H9 (cell line): Measurements from ENCODE around the gene CEP120. TPM values are rescaled to one million over a fixed set of nuclear protein-coding genes. Genes with fewer than 3 reads are reported as not detected.

Experiments used
- DNase-seq: peaks from one replicate; pipeline ENCODE4 v3.0.0-alpha.2; 2017
- H2AFZ ChIP-seq: one replicate; pipeline ENCODE4 v1.6.1; 2013; ENCODE audit warnings: mild to moderate bottlenecking, low read length, control low read depth, moderate library complexity
- H2AK5ac ChIP-seq: 2 replicates; pipeline ENCODE4 v1.6.1; 2013; ENCODE audit warnings: low read length, control low read depth, mixed read lengths; ENCODE audit not compliant: insufficient read length
- H2BK120ac ChIP-seq: one replicate; pipeline ENCODE4 v1.6.1; 2013; ENCODE audit warnings: low read depth, mild to moderate bottlenecking, low read length, control low read depth, inconsistent platforms; ENCODE audit not compliant: poor library complexity, severe bottlenecking
- H2BK12ac ChIP-seq: 2 replicates; pipeline ENCODE4 v1.6.1; 2013; ENCODE audit warnings: low read length, control low read depth, mixed read lengths, low read depth; ENCODE audit not compliant: insufficient read length
- H2BK15ac ChIP-seq: 2 replicates; pipeline ENCODE4 v1.6.1; 2013; ENCODE audit warnings: low read depth, low read length, control low read depth
- H2BK20ac ChIP-seq: one replicate; pipeline ENCODE4 v1.6.1; 2013; ENCODE audit warnings: low read depth, mild to moderate bottlenecking, low read length, control low read depth, inconsistent platforms; ENCODE audit not compliant: poor library complexity, severe bottlenecking
- H2BK5ac ChIP-seq: 2 replicates; pipeline ENCODE4 v1.6.1; 2013; ENCODE audit warnings: low read length, control low read depth, mixed read lengths; ENCODE audit not compliant: insufficient read length
- H3K14ac ChIP-seq: 2 replicates; pipeline ENCODE4 v1.6.1; 2013; ENCODE audit warnings: low read length, control low read depth; ENCODE audit not compliant: insufficient read depth
- H3K18ac ChIP-seq: 2 replicates; pipeline ENCODE4 v1.6.1; 2013; ENCODE audit warnings: low read depth, mild to moderate bottlenecking, mixed read lengths, low read length, control low read depth; ENCODE audit not compliant: insufficient read length
- H3K23ac ChIP-seq: 2 replicates; pipeline ENCODE4 v1.6.1; 2013; ENCODE audit warnings: low read length, control low read depth, mixed read lengths, low read depth; ENCODE audit not compliant: insufficient read length
- H3K23me2 ChIP-seq: 2 replicates; pipeline ENCODE4 v1.6.1; 2013; ENCODE audit warnings: low read depth, mild to moderate bottlenecking, mixed read lengths, low read length, control low read depth; ENCODE audit not compliant: insufficient read length, poor library complexity, severe bottlenecking
- H3K27ac ChIP-seq: 2 replicates; pipeline ENCODE4 v1.5.1; 2013; ENCODE audit warnings: low read length, control low read depth, mixed read lengths, low read depth; ENCODE audit not compliant: insufficient read length
- H3K27me3 ChIP-seq: 2 replicates; pipeline ENCODE4 v1.6.1; 2013; ENCODE audit warnings: low read length, control low read depth, inconsistent platforms; ENCODE audit not compliant: insufficient read depth
- H3K4ac ChIP-seq: 2 replicates; pipeline ENCODE4 v1.6.1; 2013; ENCODE audit warnings: low read depth, mild to moderate bottlenecking, control low read depth, inconsistent platforms, low read length, moderate library complexity
- H3K4me1 ChIP-seq: 2 replicates; pipeline ENCODE4 v1.6.1; 2013; ENCODE audit warnings: low read length, control low read depth, inconsistent platforms; ENCODE audit not compliant: insufficient read depth
- H3K4me2 ChIP-seq: 2 replicates; pipeline ENCODE4 v1.6.1; 2013; ENCODE audit warnings: low read length, control low read depth, mixed read lengths; ENCODE audit not compliant: insufficient read length, insufficient read depth
- H3K56ac ChIP-seq: 2 replicates; pipeline ENCODE4 v1.6.1; 2013; ENCODE audit warnings: low read depth, mild to moderate bottlenecking, mixed read lengths, low read length, control low read depth; ENCODE audit not compliant: insufficient read length
- H3K79me1 ChIP-seq: 2 replicates; pipeline ENCODE4 v1.6.1; 2013; ENCODE audit warnings: low read depth, mild to moderate bottlenecking, moderate library complexity, low read length, control low read depth, inconsistent platforms; ENCODE audit not compliant: insufficient read depth, poor library complexity, severe bottlenecking
- H3K79me2 ChIP-seq: 2 replicates; pipeline ENCODE4 v1.6.1; 2013; ENCODE audit warnings: low read length, control low read depth, inconsistent platforms; ENCODE audit not compliant: insufficient read depth
- H3K9ac ChIP-seq: 2 replicates; pipeline ENCODE4 v1.6.1; 2013; ENCODE audit warnings: low read length, control low read depth, mixed read lengths; ENCODE audit not compliant: insufficient read length; ENCODE audit errors: extremely low read depth
- H3K9me3 ChIP-seq: one replicate; pipeline ENCODE4 v1.6.1; 2013; ENCODE audit warnings: low read depth, low read length, inconsistent platforms; ENCODE audit not compliant: control insufficient read depth
- H3T11ph ChIP-seq: one replicate; pipeline ENCODE4 v1.6.1; 2013; ENCODE audit warnings: mild to moderate bottlenecking, low read length, control low read depth, inconsistent platforms
- H4K20me1 ChIP-seq: one replicate; pipeline ENCODE4 v1.6.1; 2013; ENCODE audit not compliant: control insufficient read depth, insufficient read length, insufficient read depth
- H4K5ac ChIP-seq: 2 replicates; pipeline ENCODE4 v1.6.1; 2013; ENCODE audit warnings: low read depth, mild to moderate bottlenecking, mixed read lengths, low read length, control low read depth; ENCODE audit not compliant: insufficient read length
- H4K8ac ChIP-seq: replicated peaks from 2 replicates; pipeline ENCODE4 v1.6.1; 2013; ENCODE audit warnings: low read length, control low read depth, mixed read lengths, low read depth; ENCODE audit not compliant: insufficient read length
- H4K91ac ChIP-seq: 2 replicates; pipeline ENCODE4 v1.6.1; 2013; ENCODE audit warnings: low read depth, mild to moderate bottlenecking, moderate library complexity, mixed read lengths, low read length, control low read depth; ENCODE audit not compliant: insufficient read length
- H3K27ac Mint-ChIP-seq, 3 experiments: 2 replicates in 2 of 3; 3 replicates in 1 of 3; pipeline ENCODE4 v1.8.0; 2020 to 2021; ENCODE audit warnings: mixed read lengths in 3 of 3, mild to moderate bottlenecking in 1 of 3, moderate library complexity in 1 of 3
- H3K27me3 Mint-ChIP-seq: 2 replicates; pipeline ENCODE4 v1.8.0; 2021; ENCODE audit warnings: low read depth, mild to moderate bottlenecking, moderate library complexity, mixed read lengths
- H3K36me3 Mint-ChIP-seq, 3 experiments: 2 replicates in 2 of 3; 3 replicates in 1 of 3; pipeline ENCODE4 v1.8.0; 2020 to 2021; ENCODE audit warnings: low read depth in 3 of 3, mixed read lengths in 3 of 3; ENCODE audit not compliant: insufficient read depth in 1 of 3
- H3K4me1 Mint-ChIP-seq, 2 experiments: 2 replicates each; pipeline ENCODE4 v1.8.0; 2020; ENCODE audit warnings: mixed read lengths in 2 of 2
- H3K4me3 Mint-ChIP-seq, 2 experiments: 2 replicates in 1 of 2; 3 replicates in 1 of 2; pipeline ENCODE4 v1.8.0; 2020 to 2021; ENCODE audit warnings: mild to moderate bottlenecking in 2 of 2, mixed read lengths in 2 of 2, moderate library complexity in 1 of 2
- H3K9me3 Mint-ChIP-seq, 2 experiments: 2 replicates in 1 of 2; 3 replicates in 1 of 2; pipeline ENCODE4 v1.8.0; 2020; ENCODE audit warnings: mild to moderate bottlenecking in 2 of 2, mixed read lengths in 2 of 2, moderate library complexity in 1 of 2
- total RNA-seq: library from RNA; stranded (reverse); gene quantifications from 2 replicates; pipeline ENCODE4 v1.2.1, GENCODE V29; 2021
- TF ChIP-seq, protein P1 (sequence below): fragments of 200-600 bp; sonication (generic); conservative IDR thresholded peaks from 3 replicates; pipeline ENCODE4 v1.8.0; 2021; ENCODE audit warnings: antibody characterized with exemption, mild to moderate bottlenecking

Gene CEP120
- total RNA-seq, 1 experiment from 2014 or later, result 22.5 TPM

DNA sequence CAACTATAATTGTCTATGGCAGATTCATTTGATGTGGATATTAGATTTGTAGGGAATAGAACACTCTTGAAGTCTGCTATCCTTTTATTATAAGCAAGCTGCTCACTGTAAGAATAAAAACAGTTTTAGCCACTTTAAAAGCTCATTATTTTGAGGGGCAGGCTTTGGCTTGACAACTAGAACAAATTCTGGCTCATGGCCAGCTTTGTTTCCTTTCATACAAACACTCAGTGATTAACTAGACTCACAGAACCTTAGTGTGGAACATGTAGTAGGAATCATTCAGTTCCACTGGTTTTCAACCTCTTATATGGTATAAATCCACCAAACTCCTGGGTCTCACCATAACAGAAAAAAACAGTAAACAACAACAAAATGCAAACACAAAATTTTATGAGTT is 27.4 kb upstream of the CEP120 start:
- H2BK120ac ChIP-seq, result no peak overlapping the region
- no peak overlapping the region for H3K18ac ChIP-seq
- H3K27ac ChIP-seq, result no peak overlapping the region
- H3K9me3 ChIP-seq, result no peaks in the 10 kb centered on the region
- no peaks in the 10 kb centered on the region for H3K23me2 ChIP-seq
- no peak overlapping the region for H3K56ac ChIP-seq
- no peaks in the 10 kb centered on the region for H3K79me1 ChIP-seq
- H3K79me2 ChIP-seq, result 0 out of 2 replicates have a peak, but pooled peaks cover 1% of the 10 kb centered on the region
- no peaks in the 10 kb centered on the region for H3K4me1 ChIP-seq
- no peak overlapping the region for H2AK5ac ChIP-seq
- H3K4me2 ChIP-seq, result no peak overlapping the region
- H3K14ac ChIP-seq, result no peak overlapping the region
- no peak overlapping the region for H2BK12ac ChIP-seq
- H4K91ac ChIP-seq, result no peak overlapping the region
- no peaks in the 10 kb centered on the region for H3K36me3 Mint-ChIP-seq
- no peak overlapping the region for H3K23ac ChIP-seq
- no peak overlapping the region for H2BK20ac ChIP-seq
- H4K5ac ChIP-seq, result no peak overlapping the region
- H3K4me1 Mint-ChIP-seq, result peaks cover 13 to 16% of the 10 kb centered on the region in 2 experiments
- no peak overlapping the region for H3K4ac ChIP-seq
- TF ChIP-seq, protein P1, sequence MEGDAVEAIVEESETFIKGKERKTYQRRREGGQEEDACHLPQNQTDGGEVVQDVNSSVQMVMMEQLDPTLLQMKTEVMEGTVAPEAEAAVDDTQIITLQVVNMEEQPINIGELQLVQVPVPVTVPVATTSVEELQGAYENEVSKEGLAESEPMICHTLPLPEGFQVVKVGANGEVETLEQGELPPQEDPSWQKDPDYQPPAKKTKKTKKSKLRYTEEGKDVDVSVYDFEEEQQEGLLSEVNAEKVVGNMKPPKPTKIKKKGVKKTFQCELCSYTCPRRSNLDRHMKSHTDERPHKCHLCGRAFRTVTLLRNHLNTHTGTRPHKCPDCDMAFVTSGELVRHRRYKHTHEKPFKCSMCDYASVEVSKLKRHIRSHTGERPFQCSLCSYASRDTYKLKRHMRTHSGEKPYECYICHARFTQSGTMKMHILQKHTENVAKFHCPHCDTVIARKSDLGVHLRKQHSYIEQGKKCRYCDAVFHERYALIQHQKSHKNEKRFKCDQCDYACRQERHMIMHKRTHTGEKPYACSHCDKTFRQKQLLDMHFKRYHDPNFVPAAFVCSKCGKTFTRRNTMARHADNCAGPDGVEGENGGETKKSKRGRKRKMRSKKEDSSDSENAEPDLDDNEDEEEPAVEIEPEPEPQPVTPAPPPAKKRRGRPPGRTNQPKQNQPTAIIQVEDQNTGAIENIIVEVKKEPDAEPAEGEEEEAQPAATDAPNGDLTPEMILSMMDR, result no peak
- no peak for DNase-seq
- no peak overlapping the region for H3T11ph ChIP-seq
- no peak overlapping the region for H3K9ac ChIP-seq
- H3K9me3 Mint-ChIP-seq, result no peaks in the 10 kb centered on the region
- H2BK15ac ChIP-seq, result no peak overlapping the region
- H4K20me1 ChIP-seq, result no peaks in the 10 kb centered on the region
- no peak overlapping the region for H2AFZ ChIP-seq
- H3K4me3 Mint-ChIP-seq, result no peak overlapping the region
- H3K27ac Mint-ChIP-seq, result no peak overlapping the region
- no peak overlapping the region for H2BK5ac ChIP-seq
- H4K8ac ChIP-seq, result no peak overlapping the region
- H3K27me3 ChIP-seq, result no peaks in the 10 kb centered on the region
- no peaks in the 10 kb centered on the region for H3K27me3 Mint-ChIP-seq
